Fibroblast of lung (primary cell): Measurements from ENCODE around the gene PCDHGA1. TPM values are rescaled to one million over a fixed set of nuclear protein-coding genes. Genes with fewer than 3 reads are reported as not detected.

ENCODE experiments used
- DNase-seq, 2 donors: peaks; one replicate each; pipeline versions ENCODE4 v3.0.0 to v3.0.0-alpha.2; 2010; ENCODE audit warnings: low read depth in 2 of 2
- H2AFZ ChIP-seq: 2 replicates; pipeline ENCODE4 v1.5.1; 2012; ENCODE audit warnings: low read length, control low read depth, inconsistent platforms
- H3K27ac ChIP-seq: 2 replicates; pipeline ENCODE4 v1.5.1; 2011; ENCODE audit warnings: low read length, control low read depth; ENCODE audit not compliant: insufficient read depth
- H3K27me3 ChIP-seq: 2 replicates; pipeline ENCODE4 v1.5.1; 2011; ENCODE audit warnings: mild to moderate bottlenecking, low read length; ENCODE audit not compliant: control insufficient read depth, insufficient read depth
- H3K36me3 ChIP-seq: 2 replicates; pipeline ENCODE4 v1.5.1; 2011; ENCODE audit warnings: low read length; ENCODE audit not compliant: control insufficient read depth, insufficient read depth
- H3K4me1 ChIP-seq: 2 replicates; pipeline ENCODE4 v1.5.1; 2011; ENCODE audit warnings: low read length; ENCODE audit not compliant: control insufficient read depth, insufficient read depth; ENCODE audit errors: extremely low read depth
- H3K4me2 ChIP-seq: 2 replicates; pipeline ENCODE4 v1.5.1; 2011; ENCODE audit warnings: low read length, control low read depth; ENCODE audit not compliant: insufficient read depth; ENCODE audit errors: extremely low read depth
- H3K4me3 ChIP-seq, 4 experiments: fragments of 200-600 bp in 1 of 4; sonication (generic) in 1 of 4; replicated peaks in 1 of 4; 2 replicates each; pipeline ENCODE4 v1.5.1; 2011 to 2016; ENCODE audit warnings: low read length in 4 of 4, low read depth in 3 of 4, mild to moderate bottlenecking in 3 of 4, control low read depth in 2 of 4, inconsistent platforms in 1 of 4, mixed read lengths in 1 of 4; ENCODE audit not compliant: insufficient read depth in 1 of 4; ENCODE audit errors: control extremely low read depth in 1 of 4
- H3K79me2 ChIP-seq: 2 replicates; pipeline ENCODE4 v1.5.1; 2012; ENCODE audit warnings: mild to moderate bottlenecking, low read length, inconsistent platforms; ENCODE audit not compliant: control insufficient read depth, insufficient read depth
- H3K9ac ChIP-seq: 2 replicates; pipeline ENCODE4 v1.5.1; 2011; ENCODE audit warnings: mild to moderate bottlenecking, low read length, control low read depth; ENCODE audit not compliant: insufficient read depth
- H3K9me3 ChIP-seq: 2 replicates; pipeline ENCODE4 v1.5.1; 2012; ENCODE audit warnings: low read depth, low read length; ENCODE audit not compliant: control insufficient read depth, insufficient read depth
- H4K20me1 ChIP-seq: 2 replicates; pipeline ENCODE4 v1.5.1; 2011; ENCODE audit warnings: low read length; ENCODE audit not compliant: control insufficient read depth, insufficient read depth; ENCODE audit errors: extremely low read depth
- CTCF ChIP-seq, 2 donors: IDR thresholded peaks in 1 of 2; conservative IDR thresholded peaks in 1 of 2; 1 replicate in 1 of 2; 2 replicates in 1 of 2; pipeline ENCODE4 v1.5.1; 2011 to 2012; ENCODE audit warnings: low read length in 2 of 2, control low read depth in 1 of 2, inconsistent platforms in 1 of 2, low read depth in 1 of 2, mild to moderate bottlenecking in 1 of 2
- EZH2 ChIP-seq: IDR thresholded peaks from 2 replicates; pipeline ENCODE4 v1.5.1; 2012; ENCODE audit warnings: low read length, control low read depth, mild to moderate bottlenecking; ENCODE audit errors: missing control alignments
- polyA plus RNA-seq, 2 donors: library from polyadenylated mRNA; depleted of rRNA in 1 of 2; stranded (reverse) in 1 of 2; unstranded in 1 of 2; fragments of >200 nt; gene quantifications; 2 replicates each; pipeline ENCODE4 v1.2.1, GENCODE V29; 2011 to 2012; ENCODE audit warnings: missing spikeins in 1 of 2
- total RNA-seq: library from RNA; depleted of rRNA; stranded (reverse); fragments of >200 nt; gene quantifications from 2 replicates; pipeline ENCODE4 v1.2.1, GENCODE V29; 2014

Gene PCDHGA1
- total and polyA plus RNA-seq, 2 donors (not counting 1 experiment from before 2014, with no cell fraction given) = 1.6 to 1.8 TPM

DNA sequence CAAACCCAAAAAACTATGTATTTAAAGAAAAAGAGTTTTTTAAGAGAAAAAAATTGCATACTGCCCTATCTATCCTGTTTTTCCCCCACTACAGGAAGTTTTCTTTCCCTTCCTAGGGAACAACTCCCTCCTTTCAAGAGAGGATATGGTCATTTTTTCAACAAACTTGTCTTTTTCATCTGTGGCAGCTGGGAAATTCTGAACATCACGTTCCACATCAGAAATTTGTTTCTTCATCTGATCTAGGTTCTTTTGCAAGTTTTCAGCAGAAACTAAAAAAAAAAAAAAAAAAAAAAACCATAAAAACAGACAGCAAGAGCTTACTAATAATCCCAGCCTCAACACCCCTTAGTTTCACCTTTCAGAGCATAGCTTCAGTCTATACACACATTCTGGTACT, 197.1 kb downstream of the PCDHGA1 start:
- H3K4me1 ChIP-seq = peaks cover 52% of the 10 kb centered on the region
- DNase-seq = peak in 1 of 2 donors; percentile 27
- H3K27me3 ChIP-seq = no peaks in the 10 kb centered on the region
- no peak overlapping the region for H3K4me3 ChIP-seq
- no peaks in the 10 kb centered on the region for H3K9me3 ChIP-seq
- no peaks in the 10 kb centered on the region for H3K79me2 ChIP-seq
- no peak for TF ChIP-seq EZH2
- H4K20me1 ChIP-seq = no peaks in the 10 kb centered on the region
- H3K4me2 ChIP-seq = no peak overlapping the region
- H3K27ac ChIP-seq = no peak overlapping the region
- no peak overlapping the region for H2AFZ ChIP-seq
- H3K9ac ChIP-seq = no peak overlapping the region
- H3K36me3 ChIP-seq = peaks cover 4% of the 10 kb centered on the region

GRCh38 chr5:141528291-141528984, 198.1 kb downstream of the PCDHGA1 start:
- Histone ChIP-seq H4K20me1 (no peaks in the 10 kb centered on the region), H3K9ac (no peak overlapping the region), H3K9me3 (no peaks in the 10 kb centered on the region), H3K79me2 (no peaks in the 10 kb centered on the region), H3K4me2 (peak overlapping the region; percentile 59), H2AFZ (no peak overlapping the region), H3K4me1 (peaks cover 47% of the 10 kb centered on the region), H3K27ac (peak overlapping the region; percentile 68), H3K27me3 (no peaks in the 10 kb centered on the region), H3K4me3 (no peak overlapping the region), H3K36me3 (peaks cover 4% of the 10 kb centered on the region)
- DNase-seq = peak; percentile 55 to 67
- no peak for TF ChIP-seq CTCF (conservative IDR thresholded peaks at IDR 0.05 in 1 of 2, IDR thresholded peaks at IDR 0.05 in 1 of 2; ENCODE audit: low read depth in 1 of 2, low read length in 2 of 2)
- TF ChIP-seq EZH2 = no peak

DNA sequence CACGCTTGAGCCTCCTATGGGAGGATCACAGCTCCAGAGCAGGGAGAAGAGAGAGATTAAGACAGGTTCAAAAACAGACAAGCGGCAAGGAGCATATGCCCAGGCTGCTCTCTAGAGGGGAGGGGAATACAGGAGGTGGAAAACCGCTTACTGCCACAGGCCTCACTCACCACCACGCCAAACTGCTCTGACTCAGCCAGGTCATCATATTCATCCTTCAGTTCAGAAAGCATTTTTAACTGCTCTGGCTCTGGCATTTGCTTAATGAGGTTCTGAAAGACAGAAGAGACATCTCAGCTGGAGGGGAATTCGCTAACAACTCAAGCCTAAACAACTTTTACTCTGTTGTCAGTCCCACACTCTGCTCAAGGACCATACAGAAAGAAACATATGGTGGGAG, 198.7 kb downstream of the PCDHGA1 start:
- Histone ChIP-seq H3K4me3 (no peak overlapping the region), H3K9ac (no peak overlapping the region), H3K9me3 (no peaks in the 10 kb centered on the region), H3K4me1 (peaks cover 44% of the 10 kb centered on the region), H3K27me3 (no peaks in the 10 kb centered on the region), H3K36me3 (peaks cover 1% of the 10 kb centered on the region), H2AFZ (no peak overlapping the region), H3K79me2 (no peaks in the 10 kb centered on the region), H3K4me2 (peak overlapping the region; percentile 59), H3K27ac (peak overlapping the region; percentile 68), H4K20me1 (no peaks in the 10 kb centered on the region)
- TF ChIP-seq CTCF (conservative IDR thresholded peaks at IDR 0.05 in 1 of 2, IDR thresholded peaks at IDR 0.05 in 1 of 2; ENCODE audit: low read depth in 1 of 2, low read length in 2 of 2) (peak in 1 of 2 donors; percentile 3), EZH2 (no peak)
- DNase-seq = peak; percentile 81 to 86
